Suprapubic skin (tissue), 4 donors: ENCODE data around the gene WDR62.

Experiments
- EP300 ChIP-seq: sonication (generic); formaldehyde crosslinking; IDR thresholded peaks from one replicate; pipeline ENCODE4 v1.6.1; 2017; ENCODE audit warnings: antibody characterized with exemption
- POLR2A ChIP-seq, 2 donors: fragments of 450-650 bp; IDR thresholded peaks; one replicate each; pipeline ENCODE4 v1.6.1; 2017; ENCODE audit warnings: antibody characterized with exemption in 2 of 2, mild to moderate bottlenecking in 2 of 2, moderate library complexity in 2 of 2
- POLR2AphosphoS5 ChIP-seq, 3 donors: sonication (generic); formaldehyde crosslinking; IDR thresholded peaks; one replicate each; pipeline ENCODE4 v1.6.1; 2017; ENCODE audit warnings: antibody characterized with exemption in 3 of 3
- TF ChIP-seq, protein P1 (sequence below), 2 donors: fragments of 200-600 bp in 1 of 2; fragments of 450-650 bp in 1 of 2; sonication (generic) in 1 of 2; IDR thresholded peaks; one replicate each; pipeline ENCODE4 v1.5.1; 2016 to 2019; ENCODE audit warnings: antibody characterized with exemption in 2 of 2, mild to moderate bottlenecking in 1 of 2, moderate library complexity in 1 of 2

- TF ChIP-seq, protein P1, sequence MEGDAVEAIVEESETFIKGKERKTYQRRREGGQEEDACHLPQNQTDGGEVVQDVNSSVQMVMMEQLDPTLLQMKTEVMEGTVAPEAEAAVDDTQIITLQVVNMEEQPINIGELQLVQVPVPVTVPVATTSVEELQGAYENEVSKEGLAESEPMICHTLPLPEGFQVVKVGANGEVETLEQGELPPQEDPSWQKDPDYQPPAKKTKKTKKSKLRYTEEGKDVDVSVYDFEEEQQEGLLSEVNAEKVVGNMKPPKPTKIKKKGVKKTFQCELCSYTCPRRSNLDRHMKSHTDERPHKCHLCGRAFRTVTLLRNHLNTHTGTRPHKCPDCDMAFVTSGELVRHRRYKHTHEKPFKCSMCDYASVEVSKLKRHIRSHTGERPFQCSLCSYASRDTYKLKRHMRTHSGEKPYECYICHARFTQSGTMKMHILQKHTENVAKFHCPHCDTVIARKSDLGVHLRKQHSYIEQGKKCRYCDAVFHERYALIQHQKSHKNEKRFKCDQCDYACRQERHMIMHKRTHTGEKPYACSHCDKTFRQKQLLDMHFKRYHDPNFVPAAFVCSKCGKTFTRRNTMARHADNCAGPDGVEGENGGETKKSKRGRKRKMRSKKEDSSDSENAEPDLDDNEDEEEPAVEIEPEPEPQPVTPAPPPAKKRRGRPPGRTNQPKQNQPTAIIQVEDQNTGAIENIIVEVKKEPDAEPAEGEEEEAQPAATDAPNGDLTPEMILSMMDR (IDR thresholded peaks at IDR 0.05), result no peak
- TF ChIP-seq POLR2A (IDR thresholded peaks at IDR 0.05), result no peak
- TF ChIP-seq POLR2AphosphoS5 (IDR thresholded peaks at IDR 0.05), result no peak
- no peak for TF ChIP-seq EP300
Observed at GRCh38 chr19:36019061-36019670, 35.5 kb upstream of the WDR62 start.
